SK-N-MC (cell line): ENCODE data around the gene PTK7.

Source experiments
- EZH2 ChIP-seq: fragments of 200-600 bp; sonication (generic); IDR thresholded peaks from one replicate; pipeline ENCODE4 v1.6.1; 2017; ENCODE audit warnings: antibody characterized with exemption
- POLR2AphosphoS5 ChIP-seq: IDR thresholded peaks from 2 replicates; pipeline ENCODE4 v1.6.1; 2012; ENCODE audit warnings: mild to moderate bottlenecking, low read depth, low read length, borderline replicate concordance

DNA sequence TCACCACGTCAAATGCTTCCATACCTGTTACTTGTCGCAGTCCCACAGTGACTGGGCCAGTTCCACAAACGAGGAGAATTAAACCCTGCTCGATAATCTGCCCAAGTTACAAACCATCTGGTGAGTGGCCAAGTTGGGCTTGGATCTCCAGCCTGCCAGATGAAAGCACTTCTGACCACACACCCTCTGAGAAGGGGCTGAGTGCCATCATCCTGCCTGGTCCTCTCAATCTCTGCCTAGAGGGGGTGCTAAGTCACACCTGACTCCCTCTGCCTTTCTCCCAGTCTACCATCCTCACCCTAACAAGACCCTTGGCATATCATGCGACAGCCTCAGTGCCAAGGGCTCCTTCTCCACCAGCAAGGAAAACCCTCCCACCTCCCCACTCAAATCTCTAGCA is 38.9 kb upstream of the PTK7 start:
- no peak for TF ChIP-seq POLR2AphosphoS5
- no peak for TF ChIP-seq EZH2
